Measurements from ENCODE around the gene CMTR1. TPM values are rescaled to one million over a fixed set of nuclear protein-coding genes. Genes with fewer than 3 reads are reported as not detected.

CMTR1 gene
- total RNA-seq, 2 experiments from 2014 or later: 65.3 to 74.6 TPM

GRCh38 chr6:37486121-37486839 is 53.3 kb downstream of the CMTR1 start:
- H3K36me3 Mint-ChIP-seq (ENCODE audit: low read depth): peaks cover 35% of the 10 kb centered on the region
- no peak overlapping the region for H3K4me3 Mint-ChIP-seq
- H3K4me1 Mint-ChIP-seq: peaks cover 36% of the 10 kb centered on the region
- intact Hi-C loops (cut with DNase I, micrococcal nuclease): loop anchor here (5.0 to 10.0 kb wide), 2 partner anchors 36 to 1009 kb away; no protein-coding TSS in a partner anchor
- no peak for DNase-seq
- ChIA-PET POLR2A (no interaction called here), CTCF (interaction anchor here (0.5 to 2.1 kb wide), 3 partner anchors 63 to 168 kb away, joined by 3 to 20 read pairs (median 11); no protein-coding TSS in a partner anchor)
- no peak overlapping the region for H3K27ac Mint-ChIP-seq
- H3K9me3 Mint-ChIP-seq (ENCODE audit: low read depth): no peaks in the 10 kb centered on the region
- no peak for ATAC-seq
- no peaks in the 10 kb centered on the region for H3K27me3 Mint-ChIP-seq

- H3K4me3 Mint-ChIP-seq: no peak overlapping the region
- H3K9me3 Mint-ChIP-seq (ENCODE audit: low read depth): no peaks in the 10 kb centered on the region
- peaks cover 51% of the 10 kb centered on the region for H3K4me1 Mint-ChIP-seq
- CTCF ChIA-PET: interaction anchor here (0.6 to 2.1 kb wide), 11 partner anchors 16 to 374 kb away, joined by 3 to 11 read pairs (median 4); partner anchors contain the start of gene CMTR1
- peak overlapping the region; percentile 75 for H3K27ac Mint-ChIP-seq
- POLR2A ChIA-PET: interaction anchor here (0.6 to 0.9 kb wide), 4 partner anchors 12 to 518 kb away, joined by 3 to 10 read pairs (median 3); no protein-coding TSS in a partner anchor
- no peaks in the 10 kb centered on the region for H3K27me3 Mint-ChIP-seq
- intact Hi-C loops (cut with DNase I, micrococcal nuclease): loop anchor here (1.0 to 10.0 kb wide), 5 partner anchors 30 to 1007 kb away; no protein-coding TSS in a partner anchor
- peaks cover 28% of the 10 kb centered on the region for H3K36me3 Mint-ChIP-seq (ENCODE audit: low read depth)
- no peak for DNase-seq
- no peak for ATAC-seq
Observed at GRCh38 chr6:37487591-37488380, 54.8 kb downstream of the CMTR1 start.

GRCh38 chr6:37488476-37488875 is 55.5 kb downstream of the CMTR1 start:
- H3K4me1 Mint-ChIP-seq: peaks cover 57% of the 10 kb centered on the region
- DNase-seq (peak; percentile 68), ATAC-seq (peak; percentile 82)
- H3K4me3 Mint-ChIP-seq: no peak overlapping the region
- H3K36me3 Mint-ChIP-seq (ENCODE audit: low read depth): peaks cover 22% of the 10 kb centered on the region
- no peaks in the 10 kb centered on the region for H3K9me3 Mint-ChIP-seq (ENCODE audit: low read depth)
- CTCF ChIA-PET: interaction anchor here (0.5 to 2.1 kb wide), 10 partner anchors 15 to 203 kb away, joined by 3 to 11 read pairs (median 4); partner anchors contain the start of gene CMTR1
- POLR2A ChIA-PET: interaction anchor here (0.6 to 0.8 kb wide), 3 partner anchors 12 to 517 kb away, joined by 3 read pairs; no protein-coding TSS in a partner anchor
- intact Hi-C loops (cut with DNase I, micrococcal nuclease): loop anchor here (1.0 to 10.0 kb wide), 5 partner anchors 29 to 1006 kb away; no protein-coding TSS in a partner anchor
- no peaks in the 10 kb centered on the region for H3K27me3 Mint-ChIP-seq
- H3K27ac Mint-ChIP-seq: peak overlapping the region; percentile 75

- DNase-seq (peak; percentile 42), ATAC-seq (no peak)
- Mint-ChIP-seq H3K4me1 (peaks cover 67% of the 10 kb centered on the region), H3K9me3 (ENCODE audit: low read depth) (no peaks in the 10 kb centered on the region), H3K36me3 (ENCODE audit: low read depth) (peaks cover 30% of the 10 kb centered on the region), H3K4me3 (no peak overlapping the region), H3K27ac (peak overlapping the region; percentile 58), H3K27me3 (no peaks in the 10 kb centered on the region)
- intact Hi-C loops (cut with DNase I, micrococcal nuclease): loop anchor here (5.0 to 10.0 kb wide), 3 partner anchors 32 to 1625 kb away; partner anchors contain the start of gene SAYSD1 (in 1 of the 2)
- CTCF ChIA-PET: interaction anchor here (0.7 kb wide), 1 partner anchor 61 kb away, joined by 4 read pairs; no protein-coding TSS in a partner anchor
- POLR2A ChIA-PET: no interaction called here
Observed at GRCh38 chr6:37489697-37490336, 56.8 kb downstream of the CMTR1 start.

- CTCF ChIA-PET: interaction anchor here (0.7 to 2.1 kb wide), 4 partner anchors 13 to 75 kb away, joined by 3 to 8 read pairs (median 4); no protein-coding TSS in a partner anchor
- H3K4me3 Mint-ChIP-seq: no peak overlapping the region
- peaks cover 30% of the 10 kb centered on the region for H3K36me3 Mint-ChIP-seq (ENCODE audit: low read depth)
- ATAC-seq (no peak), DNase-seq (no peak)
- POLR2A ChIA-PET: no interaction called here
- intact Hi-C loops (cut with DNase I, micrococcal nuclease): loop anchor here in 1 of 2 experiments (10.0 kb wide), 1 partner anchor 1624 kb away; the partner anchor contains the start of gene SAYSD1
- H3K4me1 Mint-ChIP-seq: peaks cover 75% of the 10 kb centered on the region
- H3K9me3 Mint-ChIP-seq (ENCODE audit: low read depth): no peaks in the 10 kb centered on the region
- H3K27ac Mint-ChIP-seq: peak overlapping the region; percentile 58
- H3K27me3 Mint-ChIP-seq: no peaks in the 10 kb centered on the region
Observed at GRCh38 chr6:37490536-37491170, 57.6 kb downstream of the CMTR1 start.

- DNase-seq: peak; percentile 42
- CTCF ChIA-PET: interaction anchor here (0.9 to 2.1 kb wide), 6 partner anchors 11 to 77 kb away, joined by 3 to 8 read pairs (median 4); no protein-coding TSS in a partner anchor
- H3K9me3 Mint-ChIP-seq (ENCODE audit: low read depth): no peaks in the 10 kb centered on the region
- peak overlapping the region; percentile 28 for H3K27ac Mint-ChIP-seq
- no peak overlapping the region for H3K4me3 Mint-ChIP-seq
- H3K36me3 Mint-ChIP-seq (ENCODE audit: low read depth): peaks cover 29% of the 10 kb centered on the region
- intact Hi-C loops (cut with DNase I, micrococcal nuclease): loop anchor here in 1 of 2 experiments (10.0 kb wide), 1 partner anchor 1624 kb away; the partner anchor contains the start of gene SAYSD1
- peaks cover 81% of the 10 kb centered on the region for H3K4me1 Mint-ChIP-seq
- POLR2A ChIA-PET: interaction anchor here (1.0 kb wide), 2 partner anchors 17 to 25 kb away, joined by 3 read pairs; no protein-coding TSS in a partner anchor
- no peaks in the 10 kb centered on the region for H3K27me3 Mint-ChIP-seq
- peak; percentile 16 for ATAC-seq
Observed at GRCh38 chr6:37491171-37491829, 58.3 kb downstream of the CMTR1 start.

- Mint-ChIP-seq H3K27ac (no peak overlapping the region), H3K9me3 (ENCODE audit: low read depth) (no peaks in the 10 kb centered on the region), H3K27me3 (no peaks in the 10 kb centered on the region), H3K4me1 (peaks cover 86% of the 10 kb centered on the region), H3K4me3 (no peak overlapping the region), H3K36me3 (ENCODE audit: low read depth) (peaks cover 28% of the 10 kb centered on the region)
- ATAC-seq (no peak), DNase-seq (peak; percentile 3)
- ChIA-PET POLR2A (interaction anchor here (1.0 kb wide), 2 partner anchors 16 to 25 kb away, joined by 3 read pairs; no protein-coding TSS in a partner anchor), CTCF (interaction anchor here (0.9 to 2.1 kb wide), 5 partner anchors 10 to 77 kb away, joined by 3 to 8 read pairs (median 3); no protein-coding TSS in a partner anchor)
- intact Hi-C loops (cut with DNase I, micrococcal nuclease): loop anchor here in 1 of 2 experiments (10.0 kb wide), 1 partner anchor 1623 kb away; the partner anchor contains the start of gene SAYSD1
Observed at GRCh38 chr6:37491830-37492208, 58.8 kb downstream of the CMTR1 start.

- Mint-ChIP-seq H3K4me3 (no peak overlapping the region), H3K27me3 (no peaks in the 10 kb centered on the region), H3K27ac (peak overlapping the region; percentile 38)
Observed at GRCh38 chr6:37492236-37492972, 59.4 kb downstream of the CMTR1 start.

GRCh38 chr6:37492991-37493660 is 60.1 kb downstream of the CMTR1 start:
- Mint-ChIP-seq H3K27ac (no peak overlapping the region), H3K27me3 (no peaks in the 10 kb centered on the region), H3K36me3 (ENCODE audit: low read depth) (peaks cover 29% of the 10 kb centered on the region), H3K9me3 (ENCODE audit: low read depth) (no peaks in the 10 kb centered on the region), H3K4me3 (no peak overlapping the region), H3K4me1 (peaks cover 93% of the 10 kb centered on the region)
- CTCF ChIA-PET: interaction anchor here (1.1 kb wide), 2 partner anchors 8 to 13 kb away, joined by 3 read pairs; no protein-coding TSS in a partner anchor
- intact Hi-C loops (cut with DNase I, micrococcal nuclease): loop anchor here in 1 of 2 experiments (10.0 kb wide), 1 partner anchor 1622 kb away; the partner anchor contains the start of gene SAYSD1
- ATAC-seq (no peak), DNase-seq (no peak)
- POLR2A ChIA-PET: no interaction called here

More at GRCh38 chr6:37492236-37492972, 59.4 kb downstream of the CMTR1 start:
- ATAC-seq: no peak
- POLR2A ChIA-PET: interaction anchor here (1.0 kb wide), 2 partner anchors 16 to 24 kb away, joined by 3 read pairs; no protein-coding TSS in a partner anchor
- Mint-ChIP-seq H3K4me1 (peaks cover 91% of the 10 kb centered on the region), H3K36me3 (ENCODE audit: low read depth) (peaks cover 28% of the 10 kb centered on the region), H3K9me3 (ENCODE audit: low read depth) (no peaks in the 10 kb centered on the region)
- CTCF ChIA-PET: interaction anchor here (0.9 to 2.1 kb wide), 6 partner anchors 8 to 76 kb away, joined by 3 to 8 read pairs (median 3); no protein-coding TSS in a partner anchor
- intact Hi-C loops (cut with DNase I, micrococcal nuclease): loop anchor here in 1 of 2 experiments (10.0 kb wide), 1 partner anchor 1622 kb away; the partner anchor contains the start of gene SAYSD1
- DNase-seq: no peak
